Measurements from ENCODE around the gene TP53TG5.

GRCh38 chr20:45426320-45427016 lies 48.3 kb upstream of the TP53TG5 start:
- TF ChIP-seq CTCF (conservative IDR thresholded peaks at IDR 0.05; ENCODE audit: low read depth, low read length) = no peak
- TF ChIP-seq EZH2 (IDR thresholded peaks at IDR 0.05; ENCODE audit: low read length, unreplicated experiment) = no peak
